NOMO-1 treated with DMSO at 0.1 percent for 48 hours (cell line): ENCODE results near the gene ADAM8.

ENCODE experiments used
- DNase-seq: peaks from one replicate; lab custom pipeline; 2025; ENCODE audit not compliant: unreplicated experiment; lab: John Stamatoyannopoulos, UW

Gene ADAM8

GRCh38 chr10:133214468-133215410, 61.9 kb downstream of the ADAM8 start:
- no peak for DNase-seq

- no peak for DNase-seq
Observed at GRCh38 chr10:133213641-133214467, 62.8 kb downstream of the ADAM8 start.

GRCh38 chr10:133212853-133213494, 63.7 kb downstream of the ADAM8 start:
- DNase-seq: no peak
